ENCODE measurements around the gene CYP1A2.
"Not testable (repeated sequence)": the region's sequence is repeated elsewhere in the genome, so short reads cannot be mapped to it uniquely, and the experiment has no call there.

The CYP1A2 gene

DNA sequence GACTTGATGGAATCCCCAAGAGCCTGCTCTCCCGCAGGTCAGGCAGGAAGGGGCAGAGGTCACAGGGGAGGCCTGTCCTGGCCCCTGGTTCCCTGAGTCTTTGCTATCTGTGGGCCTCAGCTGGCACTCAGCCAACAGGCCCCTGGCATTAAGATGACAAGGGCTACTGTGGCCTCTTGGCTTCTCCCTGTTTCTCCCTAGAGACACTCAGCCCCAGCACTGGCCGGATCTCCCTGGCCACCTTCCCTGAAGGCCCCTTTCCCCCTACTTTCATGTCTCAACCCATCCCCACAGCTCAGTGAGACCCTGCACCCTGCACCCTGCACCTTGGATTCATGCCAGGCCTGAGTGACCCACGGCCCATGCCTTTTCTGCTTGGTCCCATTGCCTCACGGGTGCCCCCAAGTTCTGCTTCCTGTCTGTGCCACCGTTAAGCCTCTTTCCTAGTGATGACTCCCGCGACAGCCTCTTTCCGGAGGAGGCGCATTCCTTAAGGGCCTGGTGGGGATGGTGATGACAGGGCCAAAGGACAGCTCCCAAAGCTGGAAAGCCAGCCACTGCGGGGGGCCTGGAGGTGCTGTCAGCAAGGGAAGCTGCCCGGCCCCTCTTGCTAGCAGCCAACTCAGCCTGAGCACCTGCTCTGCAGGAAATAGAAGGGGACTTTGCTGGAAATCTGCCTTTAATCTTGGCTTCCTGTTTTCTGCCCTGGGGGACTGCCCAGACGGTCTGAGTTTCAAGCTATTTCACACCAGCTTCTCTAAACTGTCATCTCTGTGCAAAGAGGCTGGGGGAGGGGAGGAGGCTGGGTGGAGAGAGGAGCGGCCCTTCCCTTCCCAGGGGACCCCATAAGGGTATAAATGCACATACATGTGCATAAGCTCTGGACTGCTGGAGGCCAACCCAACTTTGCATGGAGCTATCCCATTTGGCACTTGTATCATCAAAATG lies 28.4 kb downstream of the CYP1A2 start:
- DNase-seq (ENCODE audit: low spot score), result peak; percentile 95

DNA sequence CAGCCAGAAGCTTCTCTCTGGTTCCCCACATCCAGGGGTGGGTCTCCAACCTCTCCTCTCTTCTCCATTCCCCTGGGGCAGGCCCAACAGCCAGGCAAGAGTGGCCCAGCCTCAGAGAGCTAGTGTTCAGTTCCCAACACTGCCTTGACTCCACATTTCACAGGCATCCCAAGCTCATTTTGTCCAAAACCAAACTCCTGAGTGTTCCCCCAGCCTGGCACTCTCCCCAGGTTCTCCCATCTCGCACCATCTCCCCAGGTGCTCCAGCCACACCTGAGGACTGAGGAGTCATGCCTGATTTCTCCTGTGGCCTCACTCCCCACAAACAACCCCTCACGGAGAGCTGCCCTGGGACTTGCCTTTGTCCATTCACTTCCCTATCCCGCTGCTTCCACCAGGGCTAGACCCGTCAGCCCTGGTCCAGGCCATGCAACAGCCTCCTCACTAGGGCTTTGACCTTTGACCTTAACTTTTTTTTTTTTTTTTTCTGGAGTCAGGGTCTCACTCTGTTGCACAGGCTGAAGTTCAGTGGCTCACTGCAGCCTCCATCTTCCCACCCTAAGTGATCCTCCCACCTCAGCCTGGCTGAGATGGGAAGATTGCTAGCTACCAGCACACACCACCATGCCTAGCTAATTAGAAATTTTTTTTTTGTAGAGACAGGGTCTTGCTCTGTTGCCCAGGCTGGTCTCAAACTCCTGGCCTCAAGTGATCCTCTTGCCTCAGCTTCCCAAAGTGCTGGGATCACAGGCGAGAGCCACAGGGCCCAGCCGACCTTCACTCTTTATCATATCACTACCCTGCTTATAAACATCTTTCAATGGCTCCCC lies 29.3 kb downstream of the CYP1A2 start:
- no peak for DNase-seq (ENCODE audit: low spot score)

DNA sequence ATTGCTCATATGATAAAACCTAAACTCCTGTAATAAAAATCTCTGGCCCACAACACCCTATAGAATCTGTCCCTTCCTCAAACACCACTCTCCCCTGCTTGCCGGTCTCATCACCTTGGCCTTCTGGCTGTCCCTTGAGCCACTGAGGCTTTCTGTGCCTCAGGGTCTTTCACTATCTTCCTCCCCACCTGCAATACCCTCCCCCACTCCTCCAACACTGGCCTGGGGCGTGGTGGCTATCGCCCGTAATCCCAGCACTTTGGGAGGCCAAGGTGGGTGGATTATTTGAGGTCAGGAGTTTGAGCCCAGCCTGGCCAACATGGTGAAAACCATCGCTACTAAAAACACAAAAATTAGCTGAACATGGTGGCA lies 29.9 kb downstream of the CYP1A2 start:
- DNase-seq (ENCODE audit: low spot score), result no peak

DNA sequence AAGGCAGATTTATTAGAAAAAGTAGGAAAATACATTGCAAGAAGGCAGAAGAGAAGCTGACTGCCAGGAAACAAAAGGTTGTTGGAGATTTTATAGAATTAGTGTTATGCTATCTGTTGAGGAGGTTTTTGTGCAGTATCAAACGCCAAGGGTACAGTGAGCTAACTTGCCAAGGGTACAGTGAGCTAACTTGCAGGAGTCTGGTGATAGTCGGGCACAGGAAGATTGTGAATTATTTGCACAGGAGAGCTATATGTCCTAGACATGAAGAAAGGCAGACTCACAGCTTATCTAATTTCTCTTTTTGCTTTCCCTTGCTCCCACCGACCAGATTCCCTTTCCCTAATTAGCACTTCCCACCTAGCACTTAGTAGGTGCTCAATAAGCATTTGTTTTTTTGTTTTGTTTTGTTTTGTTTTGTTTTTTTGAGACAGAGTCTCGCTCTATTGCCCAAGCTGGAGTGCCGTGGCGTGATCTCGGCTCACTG lies 30.6 kb downstream of the CYP1A2 start:
- peak; percentile 53 for DNase-seq (ENCODE audit: low spot score)

DNA sequence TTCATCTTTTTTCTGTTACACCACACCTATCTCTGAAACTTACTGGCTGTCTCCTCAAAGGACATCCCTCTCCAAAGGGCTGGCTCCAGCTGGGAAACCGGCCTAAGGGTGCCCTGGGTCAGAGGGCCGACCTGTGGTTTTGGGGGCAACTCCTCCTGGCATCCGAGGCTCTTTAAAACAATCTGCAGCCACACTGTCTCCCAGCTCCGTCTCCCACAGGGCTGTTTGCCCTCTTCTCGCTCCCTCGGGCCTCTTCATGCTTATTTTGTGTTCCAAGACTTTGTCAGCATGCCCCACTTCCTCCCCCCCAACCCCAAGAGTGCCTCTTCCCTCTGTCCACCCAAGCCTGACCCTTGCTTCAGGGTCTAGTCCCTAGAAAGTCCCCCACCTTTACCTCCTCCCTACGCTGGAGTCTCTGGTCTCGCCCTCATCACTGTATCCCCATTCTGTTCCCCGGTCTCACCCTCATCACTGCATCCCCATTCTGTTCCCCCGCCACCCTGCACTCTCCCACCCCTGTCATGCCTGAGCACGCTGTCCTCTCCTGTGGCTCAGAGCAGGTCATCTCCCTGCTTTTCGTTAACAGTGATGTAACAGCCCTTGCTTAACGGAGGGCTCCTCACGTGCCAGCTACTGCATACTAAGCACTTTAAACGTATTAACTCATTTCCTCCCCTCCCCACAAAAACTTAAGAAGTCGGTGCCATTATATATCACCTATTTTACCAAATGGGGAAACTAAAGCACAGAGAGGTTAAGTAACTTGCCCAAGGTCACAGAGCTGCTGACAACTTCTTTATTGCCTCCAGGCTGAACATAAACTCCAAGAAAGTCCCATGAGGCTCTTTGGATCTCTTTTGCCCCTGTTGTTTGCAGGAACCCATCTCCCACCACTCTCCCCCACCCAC lies 32.1 kb downstream of the CYP1A2 start:
- DNase-seq (ENCODE audit: low spot score), result peak; percentile 80

DNA sequence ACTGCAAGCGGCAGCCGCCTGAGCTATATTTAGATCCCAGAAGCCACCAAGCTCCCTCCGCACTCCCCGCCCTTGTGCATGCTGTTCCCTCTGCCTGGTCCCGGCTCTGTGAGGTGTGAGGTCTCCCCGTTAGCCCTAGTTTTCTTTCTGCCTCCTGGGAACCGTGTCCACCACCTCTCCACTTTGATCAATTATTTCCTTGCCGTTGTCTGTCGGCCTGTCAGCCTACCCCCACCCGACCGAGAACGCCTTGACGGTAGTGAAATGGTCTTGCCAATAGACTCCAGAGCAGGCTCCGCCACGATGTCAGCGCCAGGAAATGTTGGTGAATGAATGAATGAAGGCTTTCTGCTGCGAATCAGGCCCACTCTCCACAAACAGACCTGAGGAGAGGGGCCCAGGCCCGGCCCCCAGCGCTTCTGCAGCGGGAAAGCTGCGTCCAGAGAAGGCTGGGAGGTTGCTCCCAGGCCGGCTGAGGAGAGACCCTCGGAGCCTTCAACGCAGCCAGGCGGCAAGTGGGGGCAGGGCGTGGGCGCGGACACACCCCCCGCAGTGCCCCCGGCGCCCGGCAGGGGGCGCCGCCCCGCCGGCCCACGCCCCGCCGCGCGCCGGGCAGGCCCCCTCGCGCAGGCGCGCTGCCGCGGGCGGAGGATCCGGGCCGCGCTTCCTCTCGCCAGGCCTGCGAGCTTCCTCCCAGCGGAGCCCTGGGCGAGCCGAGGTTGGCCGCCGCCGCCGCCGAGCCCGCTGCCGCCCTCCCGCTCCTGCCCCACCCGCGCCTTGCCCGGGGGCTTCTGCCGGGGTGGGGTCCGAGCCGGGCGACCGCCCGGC lies 33.0 kb downstream of the CYP1A2 start, which contains the start of gene CSK:
TSS of gene CSK (plus strand) at position 650 of the 828 bp plus-strand sequence. CDS start 16,218 bp downstream, outside the sequence.
- peak; percentile 81 for DNase-seq (ENCODE audit: low spot score)

DNA sequence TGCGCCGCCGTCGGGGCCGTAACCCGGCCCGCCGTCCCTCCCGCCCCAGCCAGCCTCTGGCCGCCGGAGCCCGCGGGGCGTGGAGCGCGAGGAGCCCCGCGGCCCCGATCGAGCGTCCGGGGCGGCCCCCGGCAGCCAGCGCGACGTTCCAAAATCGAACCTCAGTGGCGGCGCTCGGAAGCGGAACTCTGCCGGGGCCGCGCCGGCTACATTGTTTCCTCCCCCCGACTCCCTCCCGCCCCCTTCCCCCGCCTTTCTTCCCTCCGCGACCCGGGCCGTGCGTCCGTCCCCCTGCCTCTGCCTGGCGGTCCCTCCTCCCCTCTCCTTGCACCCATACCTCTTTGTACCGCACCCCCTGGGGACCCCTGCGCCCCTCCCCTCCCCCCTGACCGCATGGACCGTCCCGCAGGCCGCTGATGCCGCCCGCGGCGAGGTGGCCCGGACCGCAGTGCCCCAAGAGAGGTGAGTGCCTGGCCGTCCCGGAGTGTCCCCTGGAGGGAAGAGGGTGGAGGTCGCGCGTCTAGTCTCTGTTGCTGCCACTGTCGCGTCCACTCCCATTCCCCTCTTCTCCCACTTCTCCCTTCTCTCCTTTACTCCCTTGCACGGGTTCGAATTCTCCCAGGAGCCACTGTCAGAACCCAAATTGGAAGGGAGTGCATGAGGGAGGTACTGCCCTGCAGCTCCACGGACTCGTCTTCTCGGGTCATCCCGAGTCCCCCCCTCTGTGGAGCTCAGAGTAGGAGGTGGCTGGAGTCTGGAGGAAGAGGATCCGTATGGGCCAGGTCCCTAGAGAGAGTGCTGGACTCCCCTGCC lies 33.8 kb downstream of the CYP1A2 start:
- DNase-seq (ENCODE audit: low spot score), result peak; percentile 56

DNA sequence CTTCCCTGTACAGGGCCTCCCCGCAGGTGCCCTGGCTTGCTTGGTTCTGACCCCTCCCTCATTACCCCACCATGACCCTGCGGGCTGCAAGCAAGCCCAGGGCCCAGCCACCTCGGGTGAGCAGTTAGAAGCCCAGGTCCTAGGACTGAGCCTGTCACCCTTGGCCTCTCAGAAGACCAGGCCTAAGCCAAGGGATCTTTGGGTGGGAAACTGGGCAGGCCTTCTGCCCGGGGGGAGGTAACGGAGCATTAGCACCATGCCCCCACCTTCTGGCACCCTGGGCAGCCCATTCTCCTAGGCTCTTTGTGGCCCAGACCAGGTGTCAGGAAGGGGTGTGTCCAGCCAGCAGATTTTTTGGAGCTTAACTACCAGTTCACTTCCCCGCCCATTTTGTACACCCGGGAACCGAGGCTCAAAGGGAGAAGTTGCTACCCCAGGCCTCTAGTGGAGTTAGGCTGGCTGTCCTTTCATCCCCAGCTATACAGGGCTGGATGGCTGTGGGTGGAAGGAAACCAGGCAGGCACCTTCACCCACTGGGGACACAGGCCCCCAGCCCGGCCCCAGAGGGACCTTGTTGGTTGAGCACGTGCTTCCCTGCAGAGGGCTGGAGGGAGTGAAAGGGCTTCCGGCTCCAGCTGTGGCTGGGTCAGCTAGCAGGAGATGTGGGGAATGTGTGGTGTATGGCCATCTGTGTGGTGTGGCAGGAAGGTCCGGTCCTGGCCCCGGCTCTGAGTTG lies 34.6 kb downstream of the CYP1A2 start:
- DNase-seq (ENCODE audit: low spot score), result peak; percentile 86

DNA sequence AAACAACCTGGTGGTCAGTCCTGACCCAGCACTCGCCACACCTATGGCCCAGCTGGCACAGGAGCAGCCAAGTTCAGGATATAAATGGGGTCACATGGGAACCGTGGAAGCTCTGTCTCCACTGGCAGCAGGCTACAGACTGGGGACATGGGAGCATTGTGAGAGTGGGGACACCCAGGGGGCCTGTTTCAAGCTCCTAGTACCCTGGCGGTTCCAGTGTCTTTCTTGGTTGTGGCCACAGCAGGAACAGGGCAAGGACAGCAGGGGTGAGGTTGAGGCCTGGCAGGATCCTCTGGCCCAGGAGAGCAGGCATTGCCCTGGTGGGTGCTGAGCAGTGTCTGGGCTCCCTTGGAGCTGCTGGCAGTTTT lies 35.1 kb downstream of the CYP1A2 start:
- DNase-seq (ENCODE audit: low spot score), result peak; percentile 44

DNA sequence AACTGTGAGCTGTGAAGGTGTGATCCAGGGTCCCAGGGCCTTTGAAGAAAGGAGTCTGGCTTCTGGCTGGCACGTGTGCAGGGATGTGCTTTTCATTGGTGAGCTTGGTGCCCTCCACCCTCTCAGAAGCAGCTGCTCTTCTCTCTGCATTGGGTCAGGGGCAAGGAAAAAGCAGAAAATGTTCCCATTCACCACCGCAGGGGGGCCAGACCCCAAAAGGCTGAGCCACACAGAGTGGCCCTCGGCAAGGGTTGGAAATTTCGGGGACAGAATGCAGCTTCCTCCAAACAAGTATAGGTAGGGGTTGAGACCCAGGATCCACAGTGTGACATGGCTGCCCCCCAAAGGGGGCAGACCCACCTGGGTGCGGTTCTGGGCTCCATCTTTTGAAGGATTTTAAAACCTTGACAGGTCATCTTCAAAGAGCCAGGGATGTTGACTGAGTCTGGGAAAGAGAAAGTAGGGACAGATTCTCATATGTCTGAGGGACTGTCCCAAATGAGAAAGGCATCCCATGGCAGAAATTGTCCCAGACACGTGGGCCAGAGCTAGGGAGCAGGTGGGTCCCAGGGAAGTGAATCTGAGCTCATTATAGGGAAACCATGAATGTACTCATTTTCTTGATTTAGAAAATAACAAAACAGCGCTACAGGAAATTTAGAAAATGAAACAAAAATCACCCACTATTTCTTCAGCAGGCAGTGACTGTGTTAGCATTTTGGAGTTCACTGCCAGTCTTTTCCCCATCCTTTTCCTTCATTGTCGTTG lies 36.0 kb downstream of the CYP1A2 start:
- DNase-seq (ENCODE audit: low spot score), result peak; percentile 84

DNA sequence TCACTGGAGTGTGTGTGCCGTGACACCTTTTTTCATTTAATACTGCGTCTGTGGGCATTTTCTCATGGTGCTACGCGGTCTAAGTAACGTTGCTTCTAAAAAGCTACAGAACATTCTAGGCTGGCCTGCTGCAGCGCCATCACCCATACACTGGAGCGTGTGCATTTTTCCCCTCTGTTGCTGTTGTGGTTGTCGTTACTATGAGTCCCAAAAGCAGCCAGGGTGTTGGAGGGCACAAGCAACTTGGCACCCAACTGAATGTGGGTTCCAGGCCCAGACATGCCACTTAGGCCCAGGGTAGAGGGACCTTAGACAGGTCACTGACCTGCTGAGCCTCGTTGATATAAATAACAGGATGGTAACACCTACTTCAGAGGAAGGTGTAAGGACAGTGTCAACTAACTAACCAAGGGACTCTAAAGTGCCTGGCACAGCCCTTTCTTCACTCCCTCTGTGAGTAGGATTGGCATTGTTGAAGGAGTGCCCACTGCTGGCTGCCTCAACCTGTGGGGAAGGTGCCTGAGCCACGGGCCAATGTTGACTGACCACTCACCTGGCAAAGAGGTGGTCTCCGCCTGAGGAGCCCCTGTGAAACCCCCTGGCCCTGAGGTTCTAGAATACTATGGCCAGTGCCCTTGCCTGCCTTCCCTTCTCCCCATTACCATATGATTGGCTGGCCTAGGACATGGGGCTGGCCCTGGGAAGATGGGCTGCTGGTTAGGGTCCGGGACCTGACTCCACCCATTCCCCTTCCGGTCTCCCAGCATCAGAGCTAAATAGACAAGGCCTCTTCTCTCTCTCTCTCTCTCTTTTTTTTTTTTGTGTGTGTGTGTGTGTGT lies 36.8 kb downstream of the CYP1A2 start:
- DNase-seq (ENCODE audit: low spot score), result peak; percentile 61

DNA sequence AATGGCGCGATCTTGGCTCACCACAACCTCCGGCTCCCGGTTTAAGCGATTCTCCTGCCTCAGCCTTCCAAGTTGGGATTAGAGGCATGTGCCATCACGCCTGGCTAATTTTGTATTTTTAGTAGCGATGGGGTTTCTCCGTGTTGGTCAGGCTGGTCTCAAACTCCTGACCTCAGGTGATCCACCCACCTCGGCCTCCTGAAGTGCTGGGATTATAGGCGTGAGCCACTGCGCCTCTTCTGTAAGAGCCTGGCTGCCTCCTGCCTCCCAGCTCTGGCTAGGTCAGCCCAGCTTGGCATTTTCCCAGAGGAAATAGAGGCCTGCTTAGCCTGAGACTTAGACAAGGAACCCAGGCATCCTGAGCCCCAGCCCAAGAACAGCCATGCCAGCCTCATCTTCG lies 37.4 kb downstream of the CYP1A2 start:
- DNase-seq (ENCODE audit: low spot score), result not testable (repeated sequence)

DNA sequence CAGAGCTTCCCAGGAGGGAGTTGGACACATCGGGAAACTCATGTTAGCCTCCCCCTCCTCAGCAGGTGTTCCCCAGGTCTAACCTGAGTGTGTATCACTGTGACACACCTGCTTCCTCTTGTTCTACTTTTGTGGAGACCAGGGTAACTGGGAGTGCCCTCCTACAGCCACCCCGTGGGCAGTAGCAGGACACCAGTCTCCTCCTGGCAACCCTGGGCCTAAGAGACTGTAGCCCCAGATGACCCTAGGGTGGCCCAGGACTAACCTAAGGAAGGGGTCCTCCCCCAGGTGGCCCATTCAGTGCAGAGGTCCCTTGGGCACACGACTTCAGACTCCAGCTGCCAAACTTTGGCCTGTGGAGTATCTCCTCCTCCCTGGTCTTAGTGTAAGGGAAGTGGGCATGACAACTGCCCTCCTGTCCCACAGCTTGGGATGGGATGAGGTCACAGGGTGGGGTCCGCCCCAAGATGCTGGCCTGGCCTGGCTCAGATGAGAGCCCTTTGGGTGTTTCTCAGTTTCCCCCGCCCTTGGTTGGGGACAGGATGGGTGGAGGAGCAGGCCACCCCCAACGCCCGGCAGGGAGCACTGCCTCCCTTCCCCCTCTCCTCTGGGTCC lies 38.0 kb downstream of the CYP1A2 start:
- peak; percentile 53 for DNase-seq (ENCODE audit: low spot score)

DNA sequence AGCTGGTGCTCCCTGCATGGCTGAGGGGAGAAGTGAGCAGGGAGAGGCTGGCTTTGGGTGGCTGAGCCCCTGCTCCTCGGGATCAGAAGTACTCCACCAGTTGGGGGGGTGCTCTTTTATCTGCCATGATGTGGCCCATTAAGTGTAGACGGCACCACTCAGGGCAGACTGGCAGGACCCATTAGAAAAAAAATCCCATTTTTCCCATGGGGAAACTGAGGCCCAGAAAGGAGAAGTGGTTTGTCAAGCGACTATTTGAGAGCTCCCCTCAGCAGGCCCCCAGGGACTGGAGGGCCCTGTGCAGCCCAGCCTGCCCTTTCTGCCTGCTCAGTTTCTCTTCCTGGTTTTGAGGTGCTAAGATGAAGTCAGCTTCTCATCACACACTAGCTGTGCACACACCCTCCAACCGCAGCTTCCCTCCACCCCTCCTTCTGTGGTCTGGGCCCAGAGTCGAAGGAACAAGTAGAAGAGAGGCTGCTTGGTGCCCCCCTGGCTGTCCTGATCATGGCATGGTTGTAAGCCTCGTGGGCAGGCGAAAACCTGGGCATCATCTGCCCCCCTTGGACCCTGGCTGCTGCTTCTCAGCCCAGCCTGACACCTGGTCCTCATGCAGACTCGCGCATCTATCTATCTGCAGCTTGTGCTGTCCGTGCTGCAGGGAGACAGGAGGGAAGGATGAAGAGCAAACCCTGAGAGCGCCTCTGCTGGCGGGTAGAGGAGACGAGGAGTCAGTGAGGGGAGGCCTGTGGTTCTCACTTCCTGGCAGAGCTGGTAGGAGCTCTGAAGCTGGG lies 38.8 kb downstream of the CYP1A2 start:
- peak; percentile 98 for DNase-seq (ENCODE audit: low spot score)

DNA sequence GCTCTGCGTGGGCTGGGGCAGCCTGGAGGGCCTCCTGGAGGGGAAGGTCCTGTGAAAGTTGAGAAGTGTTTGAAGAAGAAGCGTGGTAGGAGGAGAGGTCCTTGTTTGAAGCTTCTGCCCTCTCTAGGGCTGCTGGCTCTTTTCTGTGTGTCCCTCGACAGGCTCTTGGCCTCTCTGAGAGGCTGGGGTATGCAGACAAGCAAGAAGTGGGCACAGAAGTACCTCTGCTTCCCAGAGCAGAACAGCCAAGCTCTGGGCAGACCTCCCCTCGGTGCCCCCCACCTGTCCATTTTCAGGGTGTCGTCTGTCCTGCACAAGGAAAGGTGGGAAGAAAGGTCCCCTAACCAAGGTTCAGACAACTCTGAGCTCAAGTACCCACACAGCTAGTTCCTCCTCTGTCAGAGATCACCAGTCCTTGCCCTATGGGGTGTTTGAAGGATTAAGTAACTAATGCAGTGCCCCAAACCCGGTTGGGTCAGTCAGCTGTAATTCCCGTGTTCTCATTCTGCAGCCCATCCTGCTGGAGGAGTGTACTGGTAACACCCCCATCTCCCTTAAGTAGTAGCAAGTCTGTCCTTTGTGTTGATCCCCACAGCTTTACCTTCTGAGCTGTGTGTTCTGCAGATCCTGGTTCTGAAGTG lies 39.5 kb downstream of the CYP1A2 start:
- no peak for DNase-seq (ENCODE audit: low spot score)

DNA sequence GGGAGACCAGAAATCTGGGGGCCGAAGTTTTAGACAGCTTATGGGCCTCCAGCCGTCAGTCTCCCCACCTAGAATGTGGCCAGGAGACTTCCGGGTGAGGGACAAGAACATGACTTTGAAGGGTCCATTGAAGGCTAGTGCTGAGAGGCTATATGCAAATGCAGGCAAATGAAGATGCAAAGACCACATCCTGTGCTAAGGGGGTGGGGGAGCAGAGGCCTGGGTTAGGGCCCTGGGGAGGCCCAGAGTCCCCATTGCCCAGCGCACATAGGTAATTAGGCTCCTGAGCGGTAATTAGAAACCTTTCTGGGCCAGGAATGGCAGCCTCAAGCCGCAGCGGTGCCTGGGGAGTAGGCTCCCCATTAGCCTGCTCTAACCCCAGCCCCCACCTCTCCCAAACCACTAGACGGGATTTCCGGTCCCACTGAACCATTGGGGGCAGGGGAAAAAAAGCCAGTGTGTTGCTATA lies 40.1 kb downstream of the CYP1A2 start:
- DNase-seq (ENCODE audit: low spot score), result peak; percentile 93
